Astrocyte (in vitro differentiated cells and primary cell): Measurements from ENCODE around the gene FUT8.

ENCODE experiments used
- EZH2 ChIP-seq: IDR thresholded peaks from 2 replicates; pipeline ENCODE4 v1.6.1; 2012; ENCODE audit warnings: mild to moderate bottlenecking, low read length, inconsistent platforms; ENCODE audit not compliant: insufficient read depth
- TF ChIP-seq, protein P1 (sequence below): IDR thresholded peaks from 2 replicates; pipeline ENCODE4 v1.5.1; 2011; ENCODE audit warnings: low read depth, mild to moderate bottlenecking, inconsistent platforms, low read length, moderate library complexity; ENCODE audit not compliant: insufficient read depth

DNA sequence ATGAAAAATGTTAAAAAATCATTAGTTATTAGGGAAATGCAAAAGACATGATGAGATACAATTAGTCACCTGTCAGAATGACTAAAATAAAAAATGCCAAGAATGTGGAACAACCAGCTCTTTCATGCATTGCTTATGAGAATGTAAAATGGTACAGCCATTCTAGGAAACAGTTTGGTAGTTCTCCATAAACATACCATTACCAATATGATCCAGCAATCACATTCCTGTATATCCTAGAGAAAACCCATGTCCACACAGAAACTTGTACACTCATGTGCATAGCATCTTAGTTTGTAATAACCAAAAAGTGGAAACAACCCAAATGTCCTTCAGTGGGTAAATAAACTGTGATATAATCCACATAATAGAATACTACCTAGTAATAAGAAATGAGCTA lies 245.7 kb downstream of the FUT8 start:
- TF ChIP-seq, protein P1, sequence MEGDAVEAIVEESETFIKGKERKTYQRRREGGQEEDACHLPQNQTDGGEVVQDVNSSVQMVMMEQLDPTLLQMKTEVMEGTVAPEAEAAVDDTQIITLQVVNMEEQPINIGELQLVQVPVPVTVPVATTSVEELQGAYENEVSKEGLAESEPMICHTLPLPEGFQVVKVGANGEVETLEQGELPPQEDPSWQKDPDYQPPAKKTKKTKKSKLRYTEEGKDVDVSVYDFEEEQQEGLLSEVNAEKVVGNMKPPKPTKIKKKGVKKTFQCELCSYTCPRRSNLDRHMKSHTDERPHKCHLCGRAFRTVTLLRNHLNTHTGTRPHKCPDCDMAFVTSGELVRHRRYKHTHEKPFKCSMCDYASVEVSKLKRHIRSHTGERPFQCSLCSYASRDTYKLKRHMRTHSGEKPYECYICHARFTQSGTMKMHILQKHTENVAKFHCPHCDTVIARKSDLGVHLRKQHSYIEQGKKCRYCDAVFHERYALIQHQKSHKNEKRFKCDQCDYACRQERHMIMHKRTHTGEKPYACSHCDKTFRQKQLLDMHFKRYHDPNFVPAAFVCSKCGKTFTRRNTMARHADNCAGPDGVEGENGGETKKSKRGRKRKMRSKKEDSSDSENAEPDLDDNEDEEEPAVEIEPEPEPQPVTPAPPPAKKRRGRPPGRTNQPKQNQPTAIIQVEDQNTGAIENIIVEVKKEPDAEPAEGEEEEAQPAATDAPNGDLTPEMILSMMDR = no peak
- no peak for TF ChIP-seq EZH2
